Measurements from ENCODE around the gene SSB.
"Not testable (repeated sequence)": the region's sequence is repeated elsewhere in the genome, so short reads cannot be mapped to it uniquely, and the experiment has no call there.

The SSB gene

DNA sequence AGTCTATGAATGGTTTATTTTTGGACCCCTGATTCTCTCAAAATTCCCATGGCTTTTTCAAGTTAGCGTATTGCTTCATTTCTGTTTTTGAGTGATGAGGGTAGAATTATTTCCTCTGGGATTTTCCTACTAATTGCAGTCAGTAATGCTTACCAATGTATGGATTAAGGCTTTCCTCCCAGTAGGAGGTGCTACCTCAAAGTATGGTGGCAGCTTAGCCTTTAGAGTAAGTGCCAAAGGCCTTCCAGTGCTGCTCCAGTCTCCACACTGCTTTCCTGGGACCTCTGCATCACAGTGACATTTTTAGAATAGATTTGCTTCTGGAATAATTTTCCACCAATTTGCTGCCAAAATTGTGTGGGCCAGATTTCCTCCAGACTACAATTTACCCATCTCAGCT is 16.2 kb upstream of the SSB start:
- no peak for DNase-seq

DNA sequence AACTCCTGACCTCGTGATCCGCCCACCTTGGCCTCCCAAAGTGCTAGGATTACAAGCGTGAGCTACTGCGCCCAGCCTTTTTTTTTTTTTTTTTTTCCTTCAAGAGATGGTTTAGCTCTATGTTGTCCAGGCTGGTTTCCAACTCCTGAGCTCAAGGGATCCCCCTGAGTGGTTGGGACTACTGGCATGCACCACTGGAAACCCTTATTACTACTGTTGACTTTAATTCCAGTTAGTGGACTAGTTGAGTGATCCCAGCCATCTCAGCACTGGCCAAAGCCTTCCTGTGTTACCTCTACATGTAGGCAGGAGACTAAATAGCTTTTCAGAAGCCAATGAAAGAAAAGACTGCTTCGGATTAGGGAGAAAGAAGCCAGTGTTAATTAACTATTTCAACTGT is 8.1 kb upstream of the SSB start:
- DNase-seq, result no peak

DNA sequence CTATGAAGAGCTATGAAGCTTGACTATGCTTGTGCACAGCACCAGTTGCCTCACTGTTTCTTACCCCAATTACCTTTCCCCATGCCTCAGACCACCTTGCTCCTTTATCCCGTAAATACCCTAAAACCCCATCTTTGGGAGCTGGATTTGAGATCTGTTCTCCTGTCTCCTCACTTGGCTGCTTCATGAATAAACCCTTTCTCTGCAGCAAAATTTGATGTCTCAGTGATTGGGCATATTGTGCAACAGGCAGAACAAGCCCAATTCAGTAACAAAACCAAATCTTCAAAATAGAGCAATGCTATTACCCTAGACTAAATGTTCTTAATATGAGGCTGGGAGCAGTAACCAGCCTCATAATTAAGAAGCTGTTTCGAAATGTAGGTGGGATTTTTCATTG is 3.5 kb upstream of the SSB start:
- no peak for DNase-seq

DNA sequence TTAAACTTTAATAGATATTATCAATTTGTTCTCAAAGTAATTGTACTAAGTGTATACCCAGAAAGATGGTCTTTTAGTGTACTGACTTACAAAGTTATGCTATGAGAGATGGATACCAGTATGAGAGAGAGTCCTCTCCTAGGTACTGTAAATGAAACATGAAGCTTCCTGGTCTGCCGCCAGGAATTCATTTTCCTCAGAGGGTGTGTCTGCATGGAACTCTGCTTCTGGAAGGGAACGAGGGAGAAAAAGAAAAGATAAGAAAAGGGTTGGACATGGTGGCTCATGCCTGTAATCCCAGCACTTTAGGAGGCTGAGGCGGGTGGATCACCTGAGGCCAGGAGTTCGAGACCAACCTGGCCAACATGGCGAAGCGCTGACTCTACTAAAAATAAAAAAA is 2.2 kb upstream of the SSB start:
- no peak for DNase-seq

DNA sequence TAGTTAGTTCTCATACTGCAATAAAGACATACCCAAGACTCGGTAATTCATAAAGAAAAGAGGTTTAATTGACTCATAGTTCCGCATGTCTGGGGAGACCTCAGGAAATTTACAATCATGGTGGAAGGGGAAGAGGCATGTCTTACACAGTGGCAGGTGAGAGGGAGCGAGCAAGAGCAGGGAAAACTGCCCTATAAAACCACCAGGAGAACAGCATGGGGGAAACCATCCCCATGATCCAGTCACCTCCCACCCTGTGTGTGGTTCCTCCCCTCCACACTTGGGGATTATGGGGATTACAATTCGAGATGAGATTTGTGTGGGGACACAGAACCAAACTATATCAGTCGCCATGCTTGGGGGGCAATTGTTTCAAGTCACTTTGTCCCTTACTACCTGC is 1.1 kb upstream of the SSB start:
- no peak for DNase-seq

DNA sequence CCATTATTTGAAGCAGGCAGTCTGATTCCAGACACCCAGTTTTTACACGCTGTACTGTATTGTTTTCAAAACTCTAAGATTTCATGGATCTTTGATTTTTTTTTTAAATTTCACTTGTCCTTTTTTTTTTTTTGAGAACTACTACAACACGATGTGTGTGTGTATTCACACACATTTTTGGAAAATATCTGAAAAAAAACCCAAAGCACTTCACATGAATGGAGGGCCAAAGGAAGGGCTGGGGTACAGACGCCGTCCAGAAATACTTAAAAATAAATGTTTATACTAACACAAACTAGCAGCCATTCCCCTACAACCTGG is 314 bp upstream of the SSB start:
- DNase-seq, result no peak

DNA sequence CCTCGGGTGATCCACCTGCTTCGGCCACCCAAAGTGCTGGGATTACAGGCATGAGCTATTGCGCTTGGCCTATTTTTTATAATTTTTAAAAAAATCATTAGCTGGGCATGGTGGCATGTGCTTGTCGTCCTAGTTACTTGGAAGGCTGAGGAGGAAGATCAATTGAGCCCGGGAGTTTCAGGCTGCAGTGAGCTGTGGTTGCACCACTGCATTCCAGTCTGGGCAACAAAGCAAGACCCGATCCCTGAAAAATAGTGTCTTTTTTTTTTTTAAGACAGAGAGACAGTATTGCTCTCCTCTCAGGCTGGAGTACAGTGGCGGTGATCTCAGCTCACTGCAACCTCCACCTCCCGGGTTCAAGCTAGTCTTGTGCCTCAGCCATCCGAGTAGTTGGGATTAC is 4.8 kb downstream of the SSB start:
- no peak for DNase-seq

DNA sequence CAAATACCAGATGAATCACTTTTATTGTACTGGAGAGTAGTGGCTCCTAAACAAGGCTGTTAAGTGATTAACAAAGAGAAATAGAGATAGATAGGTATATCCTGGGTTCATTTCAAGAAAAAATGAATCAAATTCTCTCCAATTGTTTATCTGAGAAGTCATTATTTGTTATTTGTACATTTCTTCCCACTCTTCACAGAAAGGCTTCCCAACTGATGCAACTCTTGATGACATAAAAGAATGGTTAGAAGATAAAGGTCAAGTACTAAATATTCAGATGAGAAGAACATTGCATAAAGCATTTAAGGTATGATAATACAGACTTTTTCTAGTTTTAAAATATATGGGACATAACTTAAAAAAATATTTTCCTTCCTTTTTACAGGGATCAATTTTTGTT is 7.9 kb downstream of the SSB start:
- DNase-seq, result no peak

DNA sequence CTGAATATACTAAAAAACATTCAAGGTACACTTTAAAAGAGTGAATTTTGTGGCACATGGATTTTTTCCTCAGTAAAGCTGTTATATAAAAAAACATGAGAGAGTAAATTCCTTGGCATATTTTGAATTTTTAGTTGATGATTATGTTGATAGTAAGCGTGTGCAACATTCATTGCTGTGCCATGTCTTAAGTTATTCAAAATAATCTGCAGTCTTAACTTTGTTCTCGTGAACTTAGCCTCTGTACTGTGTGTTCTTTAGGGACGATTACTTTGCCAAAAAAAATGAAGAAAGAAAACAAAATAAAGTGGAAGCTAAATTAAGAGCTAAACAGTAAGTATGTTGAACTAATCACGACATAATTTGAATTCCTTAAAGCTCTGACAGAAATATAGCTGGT is 9.6 kb downstream of the SSB start:
- no peak for DNase-seq

DNA sequence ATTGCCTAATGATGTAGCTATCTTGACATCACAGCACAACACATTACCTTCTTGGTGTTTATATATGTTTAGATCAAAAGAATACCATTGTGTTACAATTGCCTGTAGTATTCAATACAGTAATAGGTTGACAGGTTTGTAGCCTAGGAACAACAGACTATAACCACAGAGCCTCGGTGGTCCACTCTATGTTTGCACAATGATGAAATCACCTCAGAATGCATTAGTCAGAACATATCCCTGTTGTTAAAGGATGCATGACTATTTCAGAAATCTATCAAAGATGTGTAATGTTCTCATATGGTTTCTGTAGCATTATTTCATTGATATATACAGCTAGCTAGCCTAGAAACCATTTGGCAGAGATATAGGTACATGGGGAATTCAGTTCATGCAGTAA is 17.2 kb downstream of the SSB start:
- no peak for DNase-seq

DNA sequence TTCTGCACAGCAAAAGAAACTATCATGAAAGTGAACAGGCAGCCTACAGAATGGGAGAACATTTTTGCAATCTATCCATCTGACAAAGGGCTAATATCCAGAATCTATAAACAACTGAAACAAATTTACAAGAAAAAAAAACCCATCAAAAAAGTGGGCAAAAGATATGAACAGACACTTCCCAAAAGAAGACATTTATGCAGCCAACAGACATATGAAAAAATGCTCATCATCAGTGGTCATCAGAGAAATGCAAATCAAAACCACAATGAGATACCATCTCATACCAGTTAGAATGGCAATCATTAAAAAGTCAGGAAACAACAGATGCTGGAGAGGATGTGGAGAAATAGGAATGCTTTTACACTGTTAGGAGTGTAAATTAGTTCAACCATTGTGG is 18.3 kb downstream of the SSB start:
- DNase-seq, result not testable (repeated sequence)

DNA sequence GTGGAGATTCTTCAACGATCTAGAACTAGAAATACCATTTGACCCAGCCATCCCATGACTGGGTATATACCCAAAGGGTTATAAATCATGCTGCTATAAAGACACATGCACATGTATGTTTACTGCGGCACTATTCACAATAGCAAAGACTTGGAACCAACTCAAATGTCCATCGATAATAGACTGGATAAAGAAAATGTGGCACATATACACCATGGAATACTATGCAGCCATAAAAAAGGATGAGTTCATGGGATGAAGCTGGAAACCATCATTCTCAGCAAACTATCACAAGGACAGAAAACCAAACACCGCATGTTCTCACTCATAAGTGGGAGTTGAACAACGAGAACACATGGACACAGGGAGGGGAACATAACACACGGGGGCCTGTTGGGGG is 18.7 kb downstream of the SSB start:
- DNase-seq, result not testable (repeated sequence)

DNA sequence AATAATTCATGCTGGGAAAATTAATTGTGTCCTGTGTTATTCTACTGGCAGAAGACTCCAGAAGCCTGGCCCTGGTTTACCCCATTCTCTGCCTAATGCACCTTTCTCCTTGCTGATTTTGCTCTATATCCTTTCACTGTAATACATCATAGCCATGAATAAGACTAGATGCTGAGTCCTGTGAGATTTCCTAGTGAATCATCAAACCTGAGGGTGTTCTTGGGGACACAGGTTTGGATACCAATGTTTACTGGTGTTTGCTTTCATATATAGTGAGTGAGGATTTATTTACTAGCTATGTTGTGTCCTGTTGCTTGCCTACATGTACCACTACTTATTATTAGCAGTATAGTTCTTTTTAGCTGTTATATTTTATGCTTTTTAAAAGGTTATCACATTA is 19.6 kb downstream of the SSB start:
- no peak for DNase-seq

DNA sequence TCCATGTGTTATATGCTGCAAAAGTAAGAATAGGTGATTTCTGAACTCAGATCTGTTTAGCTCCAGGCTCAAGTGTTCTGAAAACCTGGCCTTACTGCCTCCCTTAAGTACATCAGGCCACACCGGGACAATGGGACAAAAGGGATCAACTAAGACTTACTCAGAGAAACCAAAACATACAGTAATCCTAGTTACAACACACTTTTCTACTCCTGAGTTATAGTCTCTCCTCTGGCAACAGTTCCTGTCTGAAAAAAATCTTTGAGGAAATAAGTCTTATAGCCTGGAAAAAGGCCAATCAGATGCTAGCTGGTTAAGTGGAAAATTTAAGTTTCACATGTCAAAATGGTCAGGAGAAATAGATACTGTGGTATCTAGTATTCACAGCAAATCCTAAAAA is 20.4 kb downstream of the SSB start:
- DNase-seq, result no peak

DNA sequence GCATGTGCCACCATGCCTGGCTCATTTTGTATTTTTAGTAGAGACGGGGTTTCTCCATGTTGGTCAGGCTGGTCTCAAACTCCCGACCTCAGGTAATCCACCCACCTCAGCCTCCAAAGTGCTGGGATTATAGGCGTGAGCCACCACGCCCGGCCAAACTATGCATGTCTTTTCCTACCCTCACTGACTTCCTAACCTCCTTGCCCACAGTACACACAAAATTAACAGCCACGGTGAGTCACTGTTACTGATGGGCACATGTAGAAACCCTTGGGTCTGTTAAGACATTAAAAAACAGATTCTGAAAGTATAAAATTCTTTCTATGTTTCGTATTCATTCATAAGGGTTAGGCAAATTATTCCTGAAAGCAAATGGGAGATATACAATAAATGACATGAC is 21.4 kb downstream of the SSB start:
- not testable (repeated sequence) for DNase-seq

DNA sequence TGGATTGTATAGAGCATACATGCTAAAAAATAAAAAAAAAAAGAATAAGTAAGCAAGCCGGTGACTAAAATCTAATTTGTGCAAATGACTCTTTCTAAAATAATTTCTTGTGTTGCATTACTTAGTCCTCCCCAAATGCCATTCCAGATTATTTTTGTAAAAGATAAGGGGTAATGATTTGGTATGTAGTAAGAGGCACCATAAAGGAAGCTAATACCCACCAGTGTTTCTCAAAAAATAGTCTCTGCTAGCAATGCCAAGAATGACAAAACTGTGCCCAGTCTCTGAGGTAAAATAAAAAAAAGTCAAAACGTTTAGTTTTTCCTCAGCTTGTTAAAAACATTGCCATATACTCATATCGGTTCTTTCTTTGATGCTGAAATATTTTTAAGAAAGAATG is 23.4 kb downstream of the SSB start:
- DNase-seq, result no peak

DNA sequence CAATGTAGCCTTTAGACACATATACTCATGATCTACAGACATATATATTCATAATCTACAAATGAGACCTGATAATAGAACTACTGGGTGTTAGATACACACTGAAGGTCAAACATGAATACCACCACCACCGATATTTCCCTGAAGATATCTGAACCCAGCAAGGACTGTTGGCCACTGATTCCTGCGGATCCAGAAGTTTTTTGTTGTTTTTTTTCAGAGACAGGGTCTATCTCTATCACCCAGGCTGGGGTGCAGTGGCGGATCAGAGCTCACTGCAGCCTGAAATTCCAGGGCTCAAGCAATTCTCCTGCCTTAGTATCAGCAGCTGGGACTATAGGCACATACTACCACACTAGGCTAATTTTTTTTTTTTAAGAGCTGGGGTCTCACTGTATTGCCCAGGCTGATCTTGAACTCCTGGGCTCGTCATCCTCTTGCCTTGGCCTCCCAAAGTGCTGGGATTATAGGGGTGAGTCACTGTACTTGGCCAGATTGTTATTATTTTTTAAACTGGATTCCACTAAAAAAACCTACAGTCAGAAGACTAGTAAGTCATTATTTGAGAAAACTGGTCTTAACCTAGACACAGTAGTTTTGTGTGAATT is 24.2 kb downstream of the SSB start:
- no peak for DNase-seq

DNA sequence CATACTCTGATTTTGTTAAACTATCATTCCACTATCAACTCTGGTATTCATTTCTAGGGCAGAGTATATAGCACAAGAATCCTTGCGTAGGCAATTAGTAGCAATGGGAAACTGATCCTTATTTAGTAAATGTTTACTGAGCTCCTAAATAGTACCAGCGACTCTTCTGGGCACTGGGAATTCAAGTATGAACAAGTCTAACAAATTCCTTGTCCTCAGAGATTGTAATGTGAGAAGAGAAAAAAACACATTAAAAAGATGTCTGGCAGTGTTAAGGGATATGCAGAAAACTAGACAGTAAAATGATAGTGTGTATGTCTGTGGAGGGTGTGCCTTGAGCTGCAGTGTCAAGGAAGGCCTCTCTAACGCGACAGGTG is 25.3 kb downstream of the SSB start:
- DNase-seq, result no peak

DNA sequence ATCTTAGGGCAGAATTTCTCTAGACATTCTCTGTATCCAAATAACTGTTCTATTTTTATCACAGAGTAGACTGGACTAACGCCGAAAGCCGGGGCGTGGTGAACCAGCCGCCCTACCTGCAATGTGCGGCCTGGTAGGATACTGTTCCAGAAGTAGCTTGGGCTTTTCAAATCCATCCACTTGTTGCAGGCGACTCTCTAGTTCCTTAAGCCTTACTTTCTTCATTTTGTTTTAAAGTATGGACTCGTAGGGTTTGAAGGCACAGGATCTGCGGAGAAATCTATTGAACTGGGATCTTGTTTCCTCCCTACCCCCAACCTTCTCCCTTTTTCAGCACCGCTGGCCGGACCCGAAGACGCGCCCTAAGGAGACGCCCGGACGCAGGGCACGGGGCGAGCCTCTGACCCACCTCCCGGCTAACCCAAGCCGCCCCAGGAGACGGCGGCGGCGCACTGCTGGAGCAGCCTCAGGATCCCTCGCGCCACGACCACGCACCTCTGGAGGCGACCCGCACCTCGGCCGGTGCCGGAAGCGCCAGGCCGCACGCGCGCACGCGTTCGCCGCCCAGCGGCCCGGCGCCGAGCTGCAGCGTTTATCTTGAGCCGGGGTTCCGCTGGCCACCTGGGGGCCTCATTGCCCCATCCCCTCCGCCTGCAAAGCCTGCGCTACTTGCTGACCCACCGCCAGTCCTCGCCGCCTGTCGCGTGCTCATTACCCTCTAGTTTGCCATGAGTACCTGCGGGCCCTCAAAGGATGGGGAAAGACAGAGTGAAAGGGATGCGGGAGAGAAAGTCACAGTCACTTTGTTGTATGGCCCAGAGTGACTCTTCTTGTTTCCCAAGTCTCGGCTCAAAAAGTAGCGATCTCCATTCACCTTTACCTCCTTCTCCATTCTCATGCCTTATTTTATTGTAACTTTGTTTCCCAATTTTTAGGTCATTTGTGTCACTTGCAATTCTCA is 26.0 kb downstream of the SSB start, which contains the start of gene METTL5:
METTL5 (minus strand) TSS at position 533 of the 961 bp plus-strand sequence; CDS start at position 225, 308 bp downstream.
- peak; percentile 61 for DNase-seq

DNA sequence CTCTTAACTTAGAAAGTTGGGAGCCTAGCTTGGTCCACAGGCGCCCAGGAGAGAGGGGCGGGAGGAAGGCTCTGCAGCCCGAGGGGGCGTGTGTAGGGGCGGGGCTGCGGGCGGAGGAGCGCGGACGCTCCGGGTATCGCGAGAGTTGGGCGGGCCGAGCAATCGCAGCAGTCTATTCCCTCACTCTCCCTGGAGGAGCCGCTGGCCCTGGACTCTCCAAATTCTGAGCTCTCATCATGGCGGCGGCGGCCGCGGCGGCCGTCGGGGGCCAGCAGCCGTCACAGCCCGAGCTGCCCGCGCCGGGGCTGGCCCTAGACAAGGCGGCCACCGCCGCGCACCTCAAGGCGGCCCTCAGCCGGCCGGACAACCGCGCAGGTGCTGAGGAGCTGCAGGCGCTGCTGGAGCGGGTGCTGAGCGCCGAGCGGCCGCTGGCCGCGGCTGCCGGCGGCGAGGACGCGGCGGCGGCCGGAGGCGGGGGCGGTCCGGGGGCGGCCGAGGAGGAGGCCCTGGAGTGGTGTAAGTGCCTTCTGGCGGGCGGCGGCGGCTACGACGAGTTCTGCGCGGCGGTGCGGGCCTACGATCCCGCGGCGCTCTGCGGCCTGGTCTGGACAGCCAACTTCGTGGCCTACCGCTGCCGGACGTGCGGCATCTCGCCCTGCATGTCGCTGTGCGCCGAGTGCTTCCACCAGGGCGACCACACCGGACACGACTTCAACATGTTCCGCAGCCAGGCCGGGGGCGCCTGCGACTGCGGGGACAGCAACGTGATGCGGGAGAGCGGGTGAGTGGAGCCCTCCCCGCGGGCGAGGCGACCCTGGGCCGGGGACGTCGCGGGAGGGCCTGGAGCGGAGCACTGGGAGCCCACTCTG is 28.8 kb downstream of the SSB start, which contains the start of gene UBR3:
UBR3 (plus strand) TSS at position 183 of the 869 bp plus-strand sequence; CDS start at position 237, 54 bp downstream.
- DNase-seq, result peak; percentile 82

DNA sequence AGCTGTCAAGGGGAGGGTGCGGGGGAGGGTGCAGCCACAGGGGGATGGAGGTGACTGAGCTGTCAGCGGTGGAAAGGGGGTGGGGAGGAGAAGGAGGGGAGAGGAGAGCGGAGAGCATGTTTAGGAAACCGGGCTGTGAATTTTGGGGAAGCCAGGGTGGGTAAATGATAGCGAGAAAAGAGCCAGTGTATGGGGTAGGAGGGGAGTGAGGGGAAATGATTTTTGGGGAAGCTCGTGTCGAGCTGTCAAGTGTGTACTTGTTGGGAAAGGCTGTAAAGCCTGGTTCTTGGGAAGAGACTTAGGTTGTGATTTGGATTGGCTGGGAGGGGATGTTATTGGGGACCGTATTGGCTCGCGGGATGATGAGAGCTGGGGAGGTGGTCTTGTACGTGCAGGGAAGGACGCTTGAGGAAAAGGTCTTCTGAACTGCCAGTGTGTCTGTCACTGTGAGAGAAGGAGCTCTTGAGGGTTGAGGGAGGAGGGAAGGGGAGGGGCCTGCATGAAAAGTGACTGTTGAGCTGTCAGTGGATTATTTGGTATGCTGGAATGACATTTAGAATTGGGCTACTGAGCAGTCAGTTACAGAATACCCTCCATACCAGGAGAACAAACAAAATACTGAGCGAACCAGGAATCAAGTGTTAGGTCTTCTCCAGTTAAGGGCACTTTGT is 29.6 kb downstream of the SSB start:
- DNase-seq, result peak; percentile 5

DNA sequence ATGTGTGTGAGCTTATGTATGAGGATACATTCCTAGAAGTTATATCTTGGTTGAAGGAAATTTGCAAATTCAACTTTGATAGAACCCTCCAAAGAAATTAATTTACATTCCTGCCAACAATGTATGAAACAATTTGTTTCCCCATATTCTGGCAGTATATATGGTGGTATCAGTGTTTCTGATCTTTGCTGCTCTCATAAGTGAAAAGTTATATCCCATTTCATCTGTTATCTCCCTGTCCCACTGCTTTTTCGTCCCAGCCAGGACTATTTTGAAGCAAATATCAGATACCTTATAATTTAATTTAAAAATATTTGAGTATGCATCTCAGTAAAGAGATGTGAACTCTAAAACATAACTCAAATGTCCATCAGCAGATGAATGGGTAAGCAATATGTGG is 35.7 kb downstream of the SSB start:
- no peak for DNase-seq
